ENCODE results near the gene ANKRD1. TPM values are rescaled to one million over a fixed set of nuclear protein-coding genes. Genes with fewer than 3 reads are reported as not detected.

The ANKRD1 gene
- total and polyA plus RNA-seq, 2 of the 8 experiments (the other 6 are each of a cell fraction or from before 2014, with no cell fraction given): 0.03 TPM; not detected in 1

DNA sequence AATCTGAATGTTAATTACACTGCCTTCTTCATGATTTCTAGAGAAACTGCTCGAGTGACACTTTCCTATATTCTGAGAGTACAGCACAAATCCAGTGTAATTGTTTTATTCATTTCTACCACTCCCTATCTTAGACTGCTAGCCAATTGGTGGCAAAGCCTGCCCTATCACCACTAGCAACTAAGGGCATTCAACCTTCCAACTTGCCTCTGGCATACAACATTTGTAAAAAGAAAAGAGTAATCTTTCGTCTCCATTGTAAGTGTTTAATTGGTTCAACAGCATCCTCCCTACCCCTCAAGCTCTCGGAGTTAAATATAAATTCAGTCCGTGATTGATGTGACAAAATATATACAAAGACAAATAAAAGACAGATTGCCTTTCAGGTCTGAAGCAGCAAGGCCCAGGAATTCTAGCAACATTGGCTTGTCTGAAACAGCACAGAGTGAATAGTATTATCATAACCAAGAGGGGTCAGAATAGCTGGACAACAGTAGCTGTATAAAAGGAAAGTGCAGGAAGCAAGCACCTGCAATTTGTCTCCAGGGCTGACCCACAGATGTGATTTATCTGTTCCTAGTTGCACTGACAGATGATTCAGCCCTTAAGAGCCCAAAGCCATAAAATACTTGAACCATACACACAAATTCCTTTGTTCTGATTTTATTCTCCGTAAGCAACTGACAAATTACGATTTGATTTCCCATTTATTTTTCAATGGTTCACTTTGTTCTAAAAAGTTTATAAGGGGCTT lies 47.6 kb upstream of the ANKRD1 start:
- no peak overlapping the region for H3K56ac ChIP-seq (replicated peaks; ENCODE audit: insufficient read length, low read depth, low read length)
- H2BK120ac ChIP-seq (replicated peaks; ENCODE audit: low read depth, low read length): no peak overlapping the region
- H3K9me3 ChIP-seq (ENCODE audit: insufficient read depth in 2 of 2, low read depth in 1 of 2, low read length in 1 of 2): no peaks in the 10 kb centered on the region
- DNase-seq (ENCODE audit: low read depth in 1 of 2, low spot score in 2 of 2): no peak
- H2BK5ac ChIP-seq (ENCODE audit: low read depth, low read length): no peak overlapping the region
- FAIRE-seq: no peak
- no peak overlapping the region for H3K4me2 ChIP-seq (ENCODE audit: insufficient read depth in 1 of 2, low read depth in 2 of 2, low read length in 2 of 2)
- no peaks in the 10 kb centered on the region for H4K20me1 ChIP-seq (replicated peaks in 1 of 2; ENCODE audit: control insufficient read depth in 1 of 2, insufficient read depth in 2 of 2, low read length in 2 of 2)
- H3K18ac ChIP-seq (ENCODE audit: extremely low read depth, low read length): no peak overlapping the region
- H2BK15ac ChIP-seq (ENCODE audit: low read length): no peak overlapping the region
- H4K91ac ChIP-seq (replicated peaks; ENCODE audit: insufficient read length, low read length): no peak overlapping the region
- H4K8ac ChIP-seq (ENCODE audit: extremely low read depth, insufficient read depth, low read length): no peak overlapping the region
- no peaks in the 10 kb centered on the region for H3K79me1 ChIP-seq (ENCODE audit: low read depth, low read length)
- no peak overlapping the region for H3K9ac ChIP-seq (replicated peaks in 1 of 4; ENCODE audit: extremely low read depth in 1 of 4, low read depth in 3 of 4, low read length in 3 of 4)
- no peaks in the 10 kb centered on the region for H3K4me1 ChIP-seq (replicated peaks in 1 of 4; ENCODE audit: control insufficient read depth in 3 of 4, insufficient read depth in 4 of 4, low read length in 3 of 4)
- peaks cover 0 to 21% (median 8%) of the 10 kb centered on the region in 4 experiments; a peak in 5 of 7 replicates for H3K27me3 ChIP-seq (replicated peaks in 1 of 4; ENCODE audit: control insufficient read depth in 3 of 4, extremely low read depth in 1 of 4, insufficient read depth in 3 of 4, low read length in 3 of 4)
- no peaks in the 10 kb centered on the region for H3K36me3 ChIP-seq (ENCODE audit: control insufficient read depth in 2 of 4, insufficient read depth in 4 of 4, low read length in 3 of 4)
- no peak overlapping the region for H2BK12ac ChIP-seq (ENCODE audit: low read depth, low read length)
- no peak overlapping the region for H2AK5ac ChIP-seq (ENCODE audit: low read depth, low read length)
- 84% methylated on average over 6 of the region's 6 CpGs; no CpG with 5 or more reads in 1 of the 2 experiments for WGBS, 2 experiments (ENCODE audit: extremely low coverage in 1 of 2, insufficient coverage in 1 of 2, insufficient read length in 1 of 2, insufficient replicate concordance in 2 of 2, low coverage in 1 of 2, low lambda C conversion rate in 2 of 2, missing lambda C conversion rate in 1 of 2)
- H3K27ac ChIP-seq (ENCODE audit: low read depth, low read length): no peak overlapping the region
- TF ChIP-seq TEAD4 (IDR thresholded peaks at IDR 0.05; ENCODE audit: low read depth, low read length) (no peak), POLR2A (IDR thresholded peaks at IDR 0.05; ENCODE audit: control extremely low read depth in 1 of 2, low read depth in 2 of 2, low read length in 2 of 2) (no peak), BCL11A (IDR thresholded peaks at IDR 0.05; ENCODE audit: low read depth in 2 of 2, low read length in 2 of 2) (no peak)
- H3K4ac ChIP-seq (replicated peaks; ENCODE audit: insufficient read length, low read depth, low read length): no peak overlapping the region
- POLR2A ChIA-PET (ENCODE audit: partially characterized antibody): interaction anchor here (0.6 kb wide), 1 partner anchor 202 kb away, joined by 3 read pairs; no protein-coding TSS in a partner anchor
- H2BK20ac ChIP-seq (ENCODE audit: low read length): no peak overlapping the region
- H3K79me2 ChIP-seq (ENCODE audit: control insufficient read depth in 1 of 2, insufficient read depth in 2 of 2, low read length in 2 of 2): no peaks in the 10 kb centered on the region
- no peak overlapping the region for H3K4me3 ChIP-seq (ENCODE audit: extremely low read depth in 1 of 4, insufficient read depth in 2 of 4, low read depth in 3 of 4, low read length in 4 of 4)
- no peak overlapping the region for H4K5ac ChIP-seq (ENCODE audit: insufficient read length, low read depth, low read length)
- no peak overlapping the region for H3K14ac ChIP-seq (ENCODE audit: insufficient read length)
- H2AFZ ChIP-seq (ENCODE audit: low read length): no peak overlapping the region
- CTCF ChIA-PET (ENCODE audit: partially characterized antibody): interaction anchor here (0.6 to 4.9 kb wide), 18 partner anchors 8 to 423 kb away, joined by 3 to 40 read pairs (median 4); no protein-coding TSS in a partner anchor
- H3K23me2 ChIP-seq (ENCODE audit: low read depth, low read length): no peaks in the 10 kb centered on the region
- no peak overlapping the region for H3K23ac ChIP-seq (ENCODE audit: insufficient read length)
